SK-N-SH (cell line): ENCODE results near the gene CFAP57. TPM values are rescaled to one million over a fixed set of nuclear protein-coding genes. Genes with fewer than 3 reads are reported as not detected.

ENCODE experiments used
- CTCF ChIA-PET: fragments of 300-600, 350-600 bp; formaldehyde crosslinking; extraction: SDS; loops from one replicate; lab custom pipeline; 2021; lab: Yijun Ruan, JAX
- POLR2A ChIA-PET: fragments of 350-600 bp; sonication (Branson Sonifier 250); formaldehyde crosslinking; extraction: SDS; loops from one replicate; lab custom pipeline; 2020; ENCODE audit warnings: antibody characterized with exemption, inconsistent platforms; lab: Yijun Ruan, JAX
- DNase-seq: peaks from one replicate; pipeline ENCODE4 v3.0.0; 2012
- H2AFZ ChIP-seq: fragments of 200-600 bp; sonication (generic); 2 replicates; pipeline ENCODE4 v1.8.1; 2016; ENCODE audit warnings: antibody characterized with exemption, mild to moderate bottlenecking, low read depth
- H3F3A ChIP-seq: fragments of 200-600 bp; sonication (generic); replicated peaks from 2 replicates; pipeline ENCODE3; 2016; ENCODE audit warnings: antibody characterized with exemption, mild to moderate bottlenecking; ENCODE audit not compliant: insufficient read depth
- H3K27ac ChIP-seq, 2 experiments: fragments of 200-500 bp in 1 of 2; fragments of 200-600 bp in 1 of 2; sonication (Bioruptor generic) in 1 of 2; sonication (generic), shearing (Covaris generic) in 1 of 2; 2 replicates each; pipeline versions ENCODE4 v1.5.1 to v1.6.1; 2014 to 2016; ENCODE audit warnings: low read depth in 2 of 2, inconsistent platforms in 1 of 2, low read length in 1 of 2, mild to moderate bottlenecking in 1 of 2, mixed read lengths in 1 of 2
- H3K27me3 ChIP-seq: fragments of 200-600 bp; sonication (generic), shearing (Covaris generic); 2 replicates; pipeline ENCODE4 v1.6.1; 2016; ENCODE audit warnings: mixed run types; ENCODE audit not compliant: insufficient read depth
- H3K36me3 ChIP-seq, 2 experiments: fragments of 200-500 bp in 1 of 2; fragments of 200-600 bp in 1 of 2; sonication (Bioruptor generic) in 1 of 2; sonication (generic) in 1 of 2; replicated peaks in 1 of 2; 2 replicates each; pipeline versions ENCODE3 to v1.5.1; 2014 to 2016; ENCODE audit warnings: low read length in 1 of 2, mild to moderate bottlenecking in 1 of 2; ENCODE audit not compliant: insufficient read depth in 2 of 2, control insufficient read depth in 1 of 2
- H3K4me1 ChIP-seq, 2 experiments: fragments of 200-500 bp in 1 of 2; fragments of 200-600 bp in 1 of 2; sonication (Bioruptor generic) in 1 of 2; sonication (generic), shearing (Covaris generic) in 1 of 2; 2 replicates each; pipeline versions ENCODE4 v1.5.1 to v1.6.1; 2014 to 2016; ENCODE audit warnings: low read depth in 1 of 2, low read length in 1 of 2, mixed run types in 1 of 2; ENCODE audit not compliant: insufficient read depth in 2 of 2, control insufficient read depth in 1 of 2
- H3K4me2 ChIP-seq: fragments of 200-600 bp; sonication (generic), shearing (Covaris generic); 2 replicates; pipeline ENCODE4 v1.6.1; 2017; ENCODE audit warnings: mixed run types
- H3K4me3 ChIP-seq, 2 experiments: fragments of 200-500 bp in 1 of 2; fragments of 200-600 bp in 1 of 2; sonication (Bioruptor generic) in 1 of 2; sonication (generic), shearing (Covaris generic) in 1 of 2; 2 replicates each; pipeline versions ENCODE4 v1.5.1 to v1.8.1; 2014 to 2016; ENCODE audit warnings: low read depth in 2 of 2, inconsistent platforms in 1 of 2, low read length in 1 of 2, mild to moderate bottlenecking in 1 of 2, mixed read lengths in 1 of 2, moderate library complexity in 1 of 2
- H3K79me2 ChIP-seq: fragments of 200-600 bp; sonication (generic); 2 replicates; pipeline ENCODE4 v1.8.1; 2017; ENCODE audit warnings: mild to moderate bottlenecking; ENCODE audit not compliant: insufficient read depth
- H3K9ac ChIP-seq: fragments of 200-600 bp; sonication (generic); 2 replicates; pipeline ENCODE4 v1.6.1; 2017; ENCODE audit warnings: mixed run types
- H3K9me2 ChIP-seq: fragments of 200-600 bp; sonication (generic); 2 replicates; pipeline ENCODE4 v1.6.1; 2017; ENCODE audit warnings: mixed run types
- H3K9me3 ChIP-seq: fragments of 200-600 bp; sonication (generic); 2 replicates; pipeline ENCODE4 v1.6.1; 2017; ENCODE audit warnings: mixed run types, mild to moderate bottlenecking, moderate library complexity
- H4K20me1 ChIP-seq: fragments of 200-600 bp; sonication (generic); 2 replicates; pipeline ENCODE4 v1.6.1; 2017; ENCODE audit warnings: mild to moderate bottlenecking, mixed run types; ENCODE audit not compliant: insufficient read depth
- CHD2 ChIP-seq: fragments of 150-350 bp; IDR thresholded peaks from 2 replicates; pipeline ENCODE4 v1.6.1; 2018; ENCODE audit warnings: low read length; ENCODE audit not compliant: partially characterized antibody
- EP300 ChIP-seq, 2 experiments: IDR thresholded peaks; 2 replicates each; pipeline versions ENCODE4 v1.4.0 to v1.6.1; 2012; ENCODE audit warnings: borderline replicate concordance in 1 of 2, low read depth in 1 of 2, low read length in 1 of 2
- FOSL2 ChIP-seq: IDR thresholded peaks from 2 replicates; pipeline ENCODE4 v1.4.0; 2012; ENCODE audit warnings: low read depth, mild to moderate bottlenecking, moderate library complexity, borderline replicate concordance
- FOXM1 ChIP-seq: IDR thresholded peaks from 2 replicates; pipeline ENCODE4 v1.4.0; 2012; ENCODE audit warnings: low read depth, mild to moderate bottlenecking
- GATA2 ChIP-seq: sonication (generic); formaldehyde crosslinking; IDR thresholded peaks from 2 replicates; pipeline ENCODE4 v1.5.0; 2020; ENCODE audit warnings: mild to moderate bottlenecking, missing genetic modification reagents
- JUND ChIP-seq: IDR thresholded peaks from 2 replicates; pipeline ENCODE4 v1.4.0; 2012
- MXI1 ChIP-seq: IDR thresholded peaks from 2 replicates; pipeline ENCODE4 v1.6.1; 2012; ENCODE audit warnings: mild to moderate bottlenecking, low read depth, low read length, improper control_type of control experiment
- PBX3 ChIP-seq: IDR thresholded peaks from 2 replicates; pipeline ENCODE4; 2012
- POLR2AphosphoS5 ChIP-seq: IDR thresholded peaks from 2 replicates; pipeline ENCODE4 v1.6.1; 2012; ENCODE audit warnings: low read depth, low read length
- RFX5 ChIP-seq: IDR thresholded peaks from 2 replicates; pipeline ENCODE4 v1.6.1; 2012; ENCODE audit warnings: mild to moderate bottlenecking, improper control_type of control experiment, low read length
- SIN3A ChIP-seq: IDR thresholded peaks from 2 replicates; pipeline ENCODE4 v1.6.1; 2012; ENCODE audit warnings: low read depth, mild to moderate bottlenecking, low read length, moderate library complexity, borderline replicate concordance
- SMC3 ChIP-seq: IDR thresholded peaks from 2 replicates; pipeline ENCODE4 v1.6.1; 2012; ENCODE audit warnings: low read depth, low read length, improper control_type of control experiment
- TAF1 ChIP-seq: IDR thresholded peaks from 2 replicates; pipeline ENCODE4 v1.6.1; 2012; ENCODE audit warnings: low read depth, mild to moderate bottlenecking, low read length, moderate library complexity, borderline replicate concordance
- TCF12 ChIP-seq: IDR thresholded peaks from 2 replicates; pipeline ENCODE4 v1.4.0; 2012
- TEAD4 ChIP-seq: IDR thresholded peaks from 2 replicates; pipeline ENCODE4 v1.4.0; 2012; ENCODE audit warnings: mild to moderate bottlenecking, borderline replicate concordance; ENCODE audit not compliant: insufficient read depth
- WGBS: methylation state at CpG from one replicate; pipeline ENCODE4 v1.1.6; 2017; ENCODE audit warnings: low lambda C conversion rate; 5-methylcytosine and 5-hydroxymethylcytosine counted together
- polyA plus RNA-seq, 3 experiments: library from polyadenylated mRNA; depleted of rRNA; stranded (reverse); fragments of >200 nt; gene quantifications; 2 replicates each; pipeline ENCODE4 v1.2.3, GENCODE V29; 2012
- TF ChIP-seq, protein P1 (sequence below): fragments of 200-600 bp; sonication (generic); IDR thresholded peaks from 2 replicates; pipeline ENCODE4 v1.6.1; 2017; ENCODE audit warnings: antibody characterized with exemption, mild to moderate bottlenecking, moderate library complexity

CFAP57 gene
- polyA plus RNA-seq, 1 of the 3 experiments (the other 2 are of a cell fraction): 0.36 TPM

GRCh38 chr1:43214501-43215444 is 42.6 kb downstream of the CFAP57 start:
- Histone ChIP-seq H3K79me2 (no peaks in the 10 kb centered on the region), H3K36me3 (no peaks in the 10 kb centered on the region), H2AFZ (0 out of 2 replicates have a peak overlapping the region, but pooled peaks have one; percentile 42), H3K27ac (no peak overlapping the region), H3K4me3 (no peak overlapping the region), H3K4me1 (no peaks in the 10 kb centered on the region), H3K4me2 (no peak overlapping the region), H4K20me1 (no peaks in the 10 kb centered on the region), H3K9me3 (no peaks in the 10 kb centered on the region), H3K27me3 (no peaks in the 10 kb centered on the region), H3F3A (no peaks in the 10 kb centered on the region), H3K9me2 (no peaks in the 10 kb centered on the region), H3K9ac (no peak overlapping the region)
- no peak for TF ChIP-seq JUND
- TF ChIP-seq PBX3: no peak
- no peak for TF ChIP-seq FOSL2
- TF ChIP-seq POLR2AphosphoS5: no peak
- TF ChIP-seq EP300 (IDR thresholded peaks at IDR 0.05; ENCODE audit: borderline replicate concordance in 1 of 2, low read depth in 1 of 2, low read length in 1 of 2): no peak
- no peak for TF ChIP-seq TCF12
- no peak for DNase-seq
- 75% methylated on average over 7 of the region's 7 CpGs for WGBS
- CTCF ChIA-PET: interaction anchor here (0.8 to 2.7 kb wide), 3 partner anchors 12 to 201 kb away, joined by 3 to 17 read pairs (median 4); no protein-coding TSS in a partner anchor
- POLR2A ChIA-PET: no interaction called here

DNA sequence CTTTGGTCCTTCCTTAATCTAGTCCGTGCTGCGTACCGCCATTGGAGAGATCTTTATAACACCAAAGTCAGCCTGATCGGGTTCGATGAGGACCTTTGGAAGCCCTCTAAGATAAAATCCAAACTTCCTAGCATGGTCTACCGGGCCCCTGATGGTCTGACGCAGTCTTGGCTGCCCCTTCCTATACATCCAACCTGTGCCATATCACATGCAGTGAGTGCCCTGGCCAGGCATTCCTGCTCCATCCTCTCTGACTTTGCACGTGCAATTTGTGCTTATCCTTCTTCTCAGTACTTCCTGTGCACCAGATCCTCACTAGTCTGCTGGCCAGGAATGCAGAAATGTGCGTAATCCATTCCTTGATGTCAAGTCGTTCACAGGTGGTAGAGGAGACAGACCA is 45.6 kb downstream of the CFAP57 start:
- no peak for DNase-seq
- H3K4me3 ChIP-seq: no peak overlapping the region
- no peaks in the 10 kb centered on the region for H3K4me1 ChIP-seq
- POLR2A ChIA-PET: no interaction called here
- H3K9ac ChIP-seq: no peak overlapping the region
- no peaks in the 10 kb centered on the region for H3K27me3 ChIP-seq
- TF ChIP-seq, protein P1, sequence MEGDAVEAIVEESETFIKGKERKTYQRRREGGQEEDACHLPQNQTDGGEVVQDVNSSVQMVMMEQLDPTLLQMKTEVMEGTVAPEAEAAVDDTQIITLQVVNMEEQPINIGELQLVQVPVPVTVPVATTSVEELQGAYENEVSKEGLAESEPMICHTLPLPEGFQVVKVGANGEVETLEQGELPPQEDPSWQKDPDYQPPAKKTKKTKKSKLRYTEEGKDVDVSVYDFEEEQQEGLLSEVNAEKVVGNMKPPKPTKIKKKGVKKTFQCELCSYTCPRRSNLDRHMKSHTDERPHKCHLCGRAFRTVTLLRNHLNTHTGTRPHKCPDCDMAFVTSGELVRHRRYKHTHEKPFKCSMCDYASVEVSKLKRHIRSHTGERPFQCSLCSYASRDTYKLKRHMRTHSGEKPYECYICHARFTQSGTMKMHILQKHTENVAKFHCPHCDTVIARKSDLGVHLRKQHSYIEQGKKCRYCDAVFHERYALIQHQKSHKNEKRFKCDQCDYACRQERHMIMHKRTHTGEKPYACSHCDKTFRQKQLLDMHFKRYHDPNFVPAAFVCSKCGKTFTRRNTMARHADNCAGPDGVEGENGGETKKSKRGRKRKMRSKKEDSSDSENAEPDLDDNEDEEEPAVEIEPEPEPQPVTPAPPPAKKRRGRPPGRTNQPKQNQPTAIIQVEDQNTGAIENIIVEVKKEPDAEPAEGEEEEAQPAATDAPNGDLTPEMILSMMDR: no peak
- no peak for TF ChIP-seq TEAD4
- TF ChIP-seq FOXM1: no peak
- TF ChIP-seq SMC3: no peak
- no peak for TF ChIP-seq GATA2
- TF ChIP-seq RFX5: no peak
- no peak for TF ChIP-seq TAF1
- no peak for TF ChIP-seq MXI1
- no peak for TF ChIP-seq CHD2
- TF ChIP-seq SIN3A: no peak
- H3K9me2 ChIP-seq: no peaks in the 10 kb centered on the region
- H3K4me2 ChIP-seq: no peak overlapping the region
- WGBS: 83% methylated on average over 10 of the region's 10 CpGs
- no peak overlapping the region for H3K27ac ChIP-seq
- H3F3A ChIP-seq: no peaks in the 10 kb centered on the region
- H3K79me2 ChIP-seq: no peaks in the 10 kb centered on the region
- no peaks in the 10 kb centered on the region for H3K9me3 ChIP-seq
- no peaks in the 10 kb centered on the region for H3K36me3 ChIP-seq
- CTCF ChIA-PET: no interaction called here
- H4K20me1 ChIP-seq: no peaks in the 10 kb centered on the region
- H2AFZ ChIP-seq: no peak overlapping the region
